ENCODE measurements around the gene ZBTB4. TPM values are rescaled to one million over a fixed set of nuclear protein-coding genes. Genes with fewer than 3 reads are reported as not detected.

ZBTB4 gene
- total RNA-seq, 4 donors from 2014 or later: 60.5 to 64.1 (median 63.0) TPM

DNA sequence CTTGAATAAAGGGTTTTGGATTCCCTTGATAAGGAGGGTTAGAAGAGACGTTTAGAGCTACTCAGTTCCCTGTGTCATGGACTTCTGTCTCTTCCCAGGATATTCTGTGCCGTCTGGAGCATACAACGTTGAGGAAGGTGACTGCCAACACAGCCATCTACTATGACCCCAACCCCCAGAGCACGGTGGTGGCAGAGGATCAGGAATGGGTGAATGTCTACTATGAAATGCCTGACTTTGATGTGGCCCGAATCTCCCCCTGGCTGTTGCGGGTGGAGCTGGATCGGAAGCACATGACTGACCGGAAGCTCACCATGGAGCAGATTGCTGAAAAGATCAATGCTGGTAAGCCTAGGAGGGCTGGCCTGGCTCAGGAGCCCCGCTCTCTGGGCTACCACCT is 29.4 kb upstream of the ZBTB4 start:
- H3K36me3 ChIP-seq: peaks cover 2 to 100% (median 27%) of the 10 kb centered on the region in 3 donors
- H3K4me1 ChIP-seq: no peaks in the 10 kb centered on the region
- TF ChIP-seq EP300 (IDR thresholded peaks at IDR 0.05) (no peak), POLR2A (IDR thresholded peaks at IDR 0.05) (no peak)
- TF ChIP-seq, protein P1, sequence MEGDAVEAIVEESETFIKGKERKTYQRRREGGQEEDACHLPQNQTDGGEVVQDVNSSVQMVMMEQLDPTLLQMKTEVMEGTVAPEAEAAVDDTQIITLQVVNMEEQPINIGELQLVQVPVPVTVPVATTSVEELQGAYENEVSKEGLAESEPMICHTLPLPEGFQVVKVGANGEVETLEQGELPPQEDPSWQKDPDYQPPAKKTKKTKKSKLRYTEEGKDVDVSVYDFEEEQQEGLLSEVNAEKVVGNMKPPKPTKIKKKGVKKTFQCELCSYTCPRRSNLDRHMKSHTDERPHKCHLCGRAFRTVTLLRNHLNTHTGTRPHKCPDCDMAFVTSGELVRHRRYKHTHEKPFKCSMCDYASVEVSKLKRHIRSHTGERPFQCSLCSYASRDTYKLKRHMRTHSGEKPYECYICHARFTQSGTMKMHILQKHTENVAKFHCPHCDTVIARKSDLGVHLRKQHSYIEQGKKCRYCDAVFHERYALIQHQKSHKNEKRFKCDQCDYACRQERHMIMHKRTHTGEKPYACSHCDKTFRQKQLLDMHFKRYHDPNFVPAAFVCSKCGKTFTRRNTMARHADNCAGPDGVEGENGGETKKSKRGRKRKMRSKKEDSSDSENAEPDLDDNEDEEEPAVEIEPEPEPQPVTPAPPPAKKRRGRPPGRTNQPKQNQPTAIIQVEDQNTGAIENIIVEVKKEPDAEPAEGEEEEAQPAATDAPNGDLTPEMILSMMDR (IDR thresholded peaks at IDR 0.05): no peak
- H3K4me3 ChIP-seq: no peak overlapping the region
- no peaks in the 10 kb centered on the region for H3K9me3 ChIP-seq
- 82 to 88% methylated on average over 9 of the region's 9 CpGs for WGBS, 2 donors
- H3K27me3 ChIP-seq: no peaks in the 10 kb centered on the region
- no peak overlapping the region for H3K27ac ChIP-seq
- no peak for DNase-seq (ENCODE audit: low spot score in 2 of 2)

DNA sequence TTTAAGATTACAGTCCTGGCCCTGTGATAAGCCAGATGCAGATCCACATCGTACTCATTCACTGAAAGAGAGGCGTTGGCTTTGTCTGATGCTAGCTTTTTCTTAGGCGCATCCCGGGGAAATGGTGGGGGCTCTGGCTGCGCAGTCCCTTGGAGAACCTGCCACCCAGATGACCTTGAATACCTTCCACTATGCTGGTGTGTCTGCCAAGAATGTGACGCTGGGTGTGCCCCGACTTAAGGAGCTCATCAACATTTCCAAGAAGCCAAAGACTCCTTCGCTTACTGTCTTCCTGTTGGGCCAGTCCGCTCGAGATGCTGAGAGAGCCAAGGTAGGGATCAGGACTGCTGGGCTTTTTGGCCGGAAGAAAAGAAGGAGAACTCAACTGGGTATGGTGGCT is 28.7 kb upstream of the ZBTB4 start:
- H3K9me3 ChIP-seq: no peaks in the 10 kb centered on the region
- no peaks in the 10 kb centered on the region for H3K4me1 ChIP-seq
- no peak for TF ChIP-seq POLR2A (IDR thresholded peaks at IDR 0.05)
- TF ChIP-seq EP300 (IDR thresholded peaks at IDR 0.05): no peak
- TF ChIP-seq, protein P1 (IDR thresholded peaks at IDR 0.05): no peak
- 74 to 92% methylated on average over 11 of the region's 11 CpGs for WGBS, 2 donors
- no peak for DNase-seq (ENCODE audit: low spot score in 2 of 2)
- peaks cover 6 to 100% (median 34%) of the 10 kb centered on the region in 3 donors for H3K36me3 ChIP-seq
- H3K27ac ChIP-seq: no peak overlapping the region
- no peak overlapping the region for H3K4me3 ChIP-seq
- H3K27me3 ChIP-seq: no peaks in the 10 kb centered on the region

DNA sequence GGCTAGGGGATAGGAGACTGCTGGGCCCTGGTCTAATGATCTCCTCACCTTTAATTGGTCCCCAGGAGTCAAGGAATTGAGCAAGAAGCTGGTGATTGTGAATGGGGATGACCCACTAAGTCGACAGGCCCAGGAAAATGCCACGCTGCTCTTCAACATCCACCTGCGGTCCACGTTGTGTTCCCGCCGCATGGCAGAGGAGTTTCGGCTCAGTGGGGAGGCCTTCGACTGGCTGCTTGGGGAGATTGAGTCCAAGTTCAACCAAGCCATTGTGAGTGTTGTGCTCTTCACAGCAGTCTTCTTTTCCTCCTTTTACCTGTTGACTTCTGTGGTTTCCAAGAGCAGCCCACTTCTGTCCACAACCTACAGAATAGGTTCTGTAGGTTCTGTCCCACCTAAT is 24.1 kb upstream of the ZBTB4 start:
- Histone ChIP-seq H3K4me1 (no peaks in the 10 kb centered on the region), H3K4me3 (no peak overlapping the region), H3K9me3 (no peaks in the 10 kb centered on the region), H3K27me3 (no peaks in the 10 kb centered on the region), H3K27ac (no peak overlapping the region), H3K36me3 (peaks cover 17 to 100% (median 45%) of the 10 kb centered on the region in 3 donors)
- no peak for DNase-seq (ENCODE audit: low spot score in 2 of 2)
- 94 to 100% methylated on average over 8 of the region's 8 CpGs for WGBS, 2 donors
- TF ChIP-seq EP300 (IDR thresholded peaks at IDR 0.05): no peak
- TF ChIP-seq, protein P1 (IDR thresholded peaks at IDR 0.05): no peak
- no peak for TF ChIP-seq POLR2A (IDR thresholded peaks at IDR 0.05)

DNA sequence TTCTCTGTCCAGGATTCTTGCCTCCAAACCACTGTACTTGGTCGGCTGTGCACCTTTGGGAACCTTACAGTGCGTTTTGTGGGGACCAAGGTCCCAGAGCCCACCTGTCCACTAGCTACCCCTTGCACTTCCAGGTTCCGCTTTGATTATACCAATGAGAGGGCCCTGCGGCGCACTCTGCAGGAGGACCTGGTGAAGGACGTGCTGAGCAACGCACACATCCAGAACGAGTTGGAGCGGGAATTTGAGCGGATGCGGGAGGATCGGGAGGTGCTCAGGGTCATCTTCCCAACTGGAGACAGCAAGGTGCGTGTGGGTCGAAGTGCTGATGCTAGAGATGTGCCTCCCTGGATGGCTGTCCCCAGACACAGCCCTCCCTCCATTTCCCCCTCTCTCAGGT is 23.6 kb upstream of the ZBTB4 start:
- no peaks in the 10 kb centered on the region for H3K9me3 ChIP-seq
- 81 to 85% methylated on average over 14 of the region's 14 CpGs for WGBS, 2 donors
- H3K4me3 ChIP-seq: no peak overlapping the region
- H3K27ac ChIP-seq: no peak overlapping the region
- no peak for DNase-seq (ENCODE audit: low spot score in 2 of 2)
- H3K4me1 ChIP-seq: no peaks in the 10 kb centered on the region
- TF ChIP-seq, protein P1 (IDR thresholded peaks at IDR 0.05): no peak
- no peak for TF ChIP-seq POLR2A (IDR thresholded peaks at IDR 0.05)
- peaks cover 17 to 100% (median 49%) of the 10 kb centered on the region in 3 donors for H3K36me3 ChIP-seq
- no peaks in the 10 kb centered on the region for H3K27me3 ChIP-seq

DNA sequence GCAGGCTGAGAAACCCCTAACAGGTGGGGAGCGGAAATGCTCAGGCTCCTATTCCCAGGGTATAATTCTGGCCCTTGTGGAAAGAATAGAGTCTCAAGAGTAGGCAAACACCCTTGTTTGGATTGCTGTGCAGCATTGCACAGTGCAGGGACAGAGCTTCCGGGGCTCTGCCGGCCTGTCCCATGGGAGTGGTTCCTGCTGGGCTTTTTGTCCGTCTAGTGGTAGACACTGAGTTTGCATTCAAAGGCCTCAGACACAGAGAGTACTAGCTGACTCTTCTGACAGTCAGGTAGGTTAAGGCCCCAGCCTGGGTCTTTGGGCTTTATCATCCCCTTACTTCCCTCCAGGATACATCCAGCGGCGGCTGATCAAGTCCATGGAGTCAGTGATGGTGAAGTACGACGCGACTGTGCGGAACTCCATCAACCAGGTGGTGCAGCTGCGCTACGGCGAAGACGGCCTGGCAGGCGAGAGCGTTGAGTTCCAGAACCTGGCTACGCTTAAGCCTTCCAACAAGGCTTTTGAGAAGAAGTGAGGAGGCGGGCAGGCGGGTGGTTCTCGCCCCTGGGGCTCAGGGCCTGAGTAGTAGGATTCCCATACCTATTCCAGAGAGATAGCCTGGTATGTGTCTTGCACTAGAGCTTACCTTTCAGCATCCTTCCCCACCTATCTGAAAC is 22.9 kb upstream of the ZBTB4 start:
- Histone ChIP-seq H3K9me3 (no peaks in the 10 kb centered on the region), H3K4me3 (no peak overlapping the region), H3K27ac (no peak overlapping the region), H3K36me3 (peaks cover 17 to 100% (median 56%) of the 10 kb centered on the region in 3 donors), H3K27me3 (no peaks in the 10 kb centered on the region), H3K4me1 (no peaks in the 10 kb centered on the region)
- TF ChIP-seq, protein P1 (IDR thresholded peaks at IDR 0.05): no peak
- no peak for TF ChIP-seq POLR2A (IDR thresholded peaks at IDR 0.05)
- no peak for TF ChIP-seq EP300 (IDR thresholded peaks at IDR 0.05)
- 88 to 91% methylated on average over 19 to 20 of the region's 20 CpGs for WGBS, 2 donors
- DNase-seq (ENCODE audit: low spot score in 2 of 2): no peak

Measured in tibial nerve (tissue), 4 donors.